HFF-Myc (cell line): ENCODE data around the gene BCL7C.
"Not testable (repeated sequence)": the region's sequence is repeated elsewhere in the genome, so short reads cannot be mapped to it uniquely, and the experiment has no call there.

ENCODE experiments used
- DNase-seq: peaks from one replicate; pipeline ENCODE4 v3.0.0-alpha.2; 2011; ENCODE audit warnings: low read depth; ENCODE audit errors: extremely low read depth
- H3K4me3 ChIP-seq: replicated peaks from 2 replicates; pipeline ENCODE4 v1.5.1; 2011; ENCODE audit warnings: low read depth, mild to moderate bottlenecking, control low read depth, low read length
- CTCF ChIP-seq: IDR thresholded peaks from 2 replicates; pipeline ENCODE4 v1.5.1; 2012; ENCODE audit warnings: mild to moderate bottlenecking, low read depth, low read length, control low read depth; ENCODE audit errors: missing control alignments

BCL7C gene

GRCh38 chr16:30894540-30895368 lies 877 bp upstream of the BCL7C start:
- DNase-seq: no peak
- H3K4me3 ChIP-seq: peak overlapping the region; percentile 43
- no peak for TF ChIP-seq CTCF

GRCh38 chr16:30893417-30893743 lies 497 bp downstream of the BCL7C start:
- no peak for DNase-seq
- H3K4me3 ChIP-seq: peak overlapping the region; percentile 73
- TF ChIP-seq CTCF: no peak

- no peak for DNase-seq
- no peak for TF ChIP-seq CTCF
Observed at GRCh38 chr16:30892670-30893416, 1.0 kb downstream of the BCL7C start.

GRCh38 chr16:30891043-30891823 lies 2.6 kb downstream of the BCL7C start:
- DNase-seq, H3K4me3 ChIP-seq: not testable (repeated sequence)

More at GRCh38 chr16:30892670-30893416, 1.0 kb downstream of the BCL7C start:
- peak overlapping the region; percentile 73 for H3K4me3 ChIP-seq

- TF ChIP-seq CTCF: no peak
- H3K4me3 ChIP-seq: no peak overlapping the region
- no peak for DNase-seq
Observed at GRCh38 chr16:30889721-30890120, 4.2 kb downstream of the BCL7C start.

GRCh38 chr16:30888856-30889499 lies 4.9 kb downstream of the BCL7C start:
- no peak for DNase-seq
- H3K4me3 ChIP-seq: no peak overlapping the region
- no peak for TF ChIP-seq CTCF

- no peak for TF ChIP-seq CTCF
- no peak for DNase-seq
- no peak overlapping the region for H3K4me3 ChIP-seq
Observed at GRCh38 chr16:30887927-30888326, 6.0 kb downstream of the BCL7C start.
